OCI-LY7 (cell line): Measurements from ENCODE around the gene C15orf61. TPM values are rescaled to one million over a fixed set of nuclear protein-coding genes. Genes with fewer than 3 reads are reported as not detected.

Experiments used
- BruUV-seq: library from RNA; stranded (reverse); fragments of 400-500 nt; replicated peaks from 2 replicates; lab custom pipeline; 2021; lab: Mats Ljungman, UMichigan
- CTCF ChIA-PET: fragments of 300-600 bp; sonication (Branson Sonifier 250); formaldehyde crosslinking; loops from one replicate; lab custom pipeline; 2022; ENCODE audit warnings: antibody characterized with exemption; ENCODE audit not compliant: unreplicated experiment; lab: Charles Lee
- POLR2A ChIA-PET: fragments of 300-600 bp; sonication (Branson Sonifier 250); formaldehyde crosslinking; loops from one replicate; lab custom pipeline; 2022; ENCODE audit warnings: antibody characterized with exemption; lab: Charles Lee
- DNase-seq: peaks from one replicate; pipeline ENCODE4 v3.0.0-alpha.2; 2015; ENCODE audit warnings: low spot score
- H2AFZ ChIP-seq: fragments of 200-600 bp; sonication (generic), shearing (Covaris generic); 2 replicates; pipeline ENCODE4 v1.6.1; 2014; ENCODE audit warnings: mild to moderate bottlenecking, antibody characterized with exemption, low read length, moderate library complexity
- H3K27ac ChIP-seq: fragments of 200-600 bp; sonication (generic); 2 replicates; pipeline ENCODE4 v1.5.1; 2014; ENCODE audit warnings: mixed run types, low read depth, mild to moderate bottlenecking, moderate library complexity, low read length, inconsistent platforms; ENCODE audit not compliant: poor library complexity, severe bottlenecking
- H3K36me3 ChIP-seq: fragments of 200-600 bp; sonication (generic); 2 replicates; pipeline ENCODE4 v1.6.1; 2014; ENCODE audit warnings: mild to moderate bottlenecking, antibody characterized with exemption, low read length, moderate library complexity, mixed read lengths; ENCODE audit not compliant: insufficient read depth
- H3K4me1 ChIP-seq: fragments of 200-600 bp; sonication (generic); 2 replicates; pipeline ENCODE4 v1.5.1; 2014; ENCODE audit warnings: mild to moderate bottlenecking, low read length; ENCODE audit not compliant: insufficient read depth, poor library complexity, severe bottlenecking
- H3K4me2 ChIP-seq: fragments of 200-600 bp; sonication (generic); 2 replicates; pipeline ENCODE4 v1.6.1; 2014; ENCODE audit warnings: mild to moderate bottlenecking, low read length
- H3K4me3 ChIP-seq: fragments of 200-600 bp; sonication (generic); 2 replicates; pipeline ENCODE4 v1.5.1; 2014; ENCODE audit warnings: mild to moderate bottlenecking, low read depth, low read length; ENCODE audit not compliant: poor library complexity, severe bottlenecking
- H3K79me2 ChIP-seq: fragments of 200-600 bp; sonication (generic); 2 replicates; pipeline ENCODE4 v1.6.1; 2016; ENCODE audit warnings: low read depth, mild to moderate bottlenecking, low read length, moderate library complexity, mixed read lengths; ENCODE audit not compliant: insufficient read depth
- H3K9me2 ChIP-seq: fragments of 200-600 bp; sonication (generic); 2 replicates; pipeline ENCODE4 v1.6.1; 2016; ENCODE audit warnings: mild to moderate bottlenecking, low read length, mixed read lengths; ENCODE audit not compliant: insufficient read depth
- H3K9me3 ChIP-seq: fragments of 200-600 bp; sonication (generic); 2 replicates; pipeline ENCODE4 v1.6.1; 2014; ENCODE audit warnings: mild to moderate bottlenecking, mixed run types, low read length, mixed read lengths
- H4K20me1 ChIP-seq: fragments of 200-600 bp; sonication (generic); 2 replicates; pipeline ENCODE4 v1.6.1; 2014; ENCODE audit warnings: mild to moderate bottlenecking, antibody characterized with exemption, low read length, moderate library complexity, mixed read lengths; ENCODE audit not compliant: insufficient read depth
- CTCF ChIP-seq: fragments of 200-600 bp; sonication (generic); conservative IDR thresholded peaks from 2 replicates; pipeline ENCODE4 v1.5.1; 2014; ENCODE audit warnings: mild to moderate bottlenecking, antibody characterized with exemption, low read length, moderate library complexity, mixed read lengths
- EZH2phosphoT487 ChIP-seq: fragments of 200-600 bp; sonication (generic); IDR thresholded peaks from 2 replicates; pipeline ENCODE4 v1.6.1; 2018; ENCODE audit warnings: low read depth, borderline replicate concordance, mild to moderate bottlenecking, mixed run types, antibody characterized with exemption, low read length, moderate library complexity, mixed read lengths
- intact Hi-C: fragments of 100-400 bp; cut with micrococcal nuclease; formaldehyde crosslinking; loops from one replicate; pipeline ENCODE4 v1.10.0; 2022; ENCODE audit not compliant: unreplicated experiment
- total RNA-seq, 2 experiments: library from RNA; depleted of rRNA in 1 of 2; stranded (reverse); fragments of >200 nt in 1 of 2; shearing (Covaris generic) in 1 of 2; gene quantifications; 2 replicates each; pipeline ENCODE4 v1.2.3, GENCODE V29; 2014 to 2022

C15orf61 gene
- total RNA-seq, 2 experiments from 2014 or later: 9.3 to 13.3 TPM

DNA sequence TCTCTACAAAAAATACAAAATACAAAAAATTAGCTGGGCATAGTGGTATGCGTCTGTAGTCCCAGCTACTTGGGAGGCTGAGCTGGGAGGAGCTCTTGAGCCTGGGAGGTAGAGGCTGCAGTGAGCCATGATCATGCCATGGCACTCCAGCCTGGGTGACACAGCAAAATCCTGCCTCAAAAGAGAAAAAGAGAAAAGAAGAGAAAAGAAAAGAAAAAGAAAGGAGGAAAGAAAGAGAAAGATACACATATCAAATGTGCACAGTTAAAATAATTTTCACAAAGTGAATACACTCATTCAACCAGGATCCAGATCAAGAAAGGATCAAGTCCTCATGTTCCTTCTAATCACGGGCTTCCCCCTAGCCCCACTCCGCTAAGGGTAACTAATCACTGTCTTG is 5.8 kb upstream of the C15orf61 start:
- TF ChIP-seq EZH2phosphoT487 (no peak), CTCF (no peak)
- Histone ChIP-seq H3K27ac (no peak overlapping the region), H3K4me1 (no peaks in the 10 kb centered on the region), H3K36me3 (no peaks in the 10 kb centered on the region), H3K79me2 (no peaks in the 10 kb centered on the region), H3K4me2 (no peak overlapping the region), H3K4me3 (no peak overlapping the region), H2AFZ (no peak overlapping the region), H3K9me3 (no peaks in the 10 kb centered on the region), H4K20me1 (no peaks in the 10 kb centered on the region), H3K9me2 (no peaks in the 10 kb centered on the region)
- intact Hi-C loops: no loop called here
- POLR2A ChIA-PET: no interaction called here
- CTCF ChIA-PET: no interaction called here
- no peak for DNase-seq
- no TSS peak for BruUV-seq

DNA sequence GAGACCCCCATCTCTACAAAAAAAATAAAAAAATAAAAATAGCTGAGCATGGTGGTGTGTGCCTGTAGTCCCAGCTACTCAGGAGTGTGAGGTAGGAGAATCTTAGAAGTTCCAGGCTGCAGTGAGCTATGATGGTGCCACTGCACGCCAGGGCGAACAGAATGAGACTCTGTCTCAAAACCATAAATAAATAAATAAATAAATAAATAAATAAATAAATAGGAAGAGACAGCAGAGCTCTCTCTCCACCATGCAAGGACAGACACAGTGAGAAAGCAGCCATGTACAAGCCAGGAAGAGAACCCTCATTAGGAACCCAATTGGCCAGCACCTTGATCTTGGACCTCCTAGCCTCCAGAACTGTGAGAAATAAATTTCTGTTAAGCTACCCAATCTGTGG is 5.4 kb upstream of the C15orf61 start:
- CTCF ChIA-PET: no interaction called here
- DNase-seq: no peak

More for the DNA sequence above, 5.4 kb upstream of the C15orf61 start:
- no peak overlapping the region for H2AFZ ChIP-seq
- no peak overlapping the region for H3K4me3 ChIP-seq
- H4K20me1 ChIP-seq: no peaks in the 10 kb centered on the region
- H3K36me3 ChIP-seq: no peaks in the 10 kb centered on the region
- POLR2A ChIA-PET: no interaction called here
- peaks cover 4% of the 10 kb centered on the region for H3K4me1 ChIP-seq
- no peak for TF ChIP-seq EZH2phosphoT487
- TF ChIP-seq CTCF: no peak
- no peaks in the 10 kb centered on the region for H3K9me3 ChIP-seq
- intact Hi-C loops: no loop called here
- BruUV-seq: no TSS peak
- H3K9me2 ChIP-seq: no peaks in the 10 kb centered on the region
- H3K79me2 ChIP-seq: no peaks in the 10 kb centered on the region
- H3K4me2 ChIP-seq: no peak overlapping the region
- H3K27ac ChIP-seq: no peak overlapping the region
